Measurements from ENCODE around the gene DAPK1.

- TF ChIP-seq, protein P1, sequence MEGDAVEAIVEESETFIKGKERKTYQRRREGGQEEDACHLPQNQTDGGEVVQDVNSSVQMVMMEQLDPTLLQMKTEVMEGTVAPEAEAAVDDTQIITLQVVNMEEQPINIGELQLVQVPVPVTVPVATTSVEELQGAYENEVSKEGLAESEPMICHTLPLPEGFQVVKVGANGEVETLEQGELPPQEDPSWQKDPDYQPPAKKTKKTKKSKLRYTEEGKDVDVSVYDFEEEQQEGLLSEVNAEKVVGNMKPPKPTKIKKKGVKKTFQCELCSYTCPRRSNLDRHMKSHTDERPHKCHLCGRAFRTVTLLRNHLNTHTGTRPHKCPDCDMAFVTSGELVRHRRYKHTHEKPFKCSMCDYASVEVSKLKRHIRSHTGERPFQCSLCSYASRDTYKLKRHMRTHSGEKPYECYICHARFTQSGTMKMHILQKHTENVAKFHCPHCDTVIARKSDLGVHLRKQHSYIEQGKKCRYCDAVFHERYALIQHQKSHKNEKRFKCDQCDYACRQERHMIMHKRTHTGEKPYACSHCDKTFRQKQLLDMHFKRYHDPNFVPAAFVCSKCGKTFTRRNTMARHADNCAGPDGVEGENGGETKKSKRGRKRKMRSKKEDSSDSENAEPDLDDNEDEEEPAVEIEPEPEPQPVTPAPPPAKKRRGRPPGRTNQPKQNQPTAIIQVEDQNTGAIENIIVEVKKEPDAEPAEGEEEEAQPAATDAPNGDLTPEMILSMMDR (IDR thresholded peaks at IDR 0.05), result no peak
- TF ChIP-seq EZH2 (IDR thresholded peaks at IDR 0.05; ENCODE audit: borderline replicate concordance, insufficient read depth, low read depth, low read length, poor library complexity, severe bottlenecking), result no peak
These were observed 26.4 kb downstream of the DAPK1 start for GRCh38 chr9:87524061-87524460.
